ENCODE results near the gene TNNT2. TPM values are rescaled to one million over a fixed set of nuclear protein-coding genes. Genes with fewer than 3 reads are reported as not detected.

TNNT2 gene
- total RNA-seq, 1 donor from 2014 or later = 13.2 TPM

DNA sequence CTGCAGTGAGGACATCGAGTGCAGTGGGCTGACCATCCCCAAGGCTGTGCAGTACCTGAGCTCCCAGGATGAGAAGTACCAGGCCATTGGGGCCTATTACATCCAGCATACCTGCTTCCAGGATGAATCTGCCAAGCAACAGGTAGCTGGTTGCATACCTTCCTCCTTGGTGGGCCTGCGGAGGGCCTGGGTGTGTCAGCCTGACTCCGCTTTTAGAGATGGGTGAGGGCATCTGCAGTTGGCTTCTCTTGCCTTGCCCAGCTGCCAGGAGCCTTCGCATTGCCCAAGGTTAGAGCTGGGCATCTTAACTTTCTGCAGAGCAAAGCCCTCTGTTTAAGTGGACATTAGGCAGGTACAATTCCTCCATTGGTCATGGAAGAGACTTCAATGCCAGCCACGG lies 60.9 kb downstream of the TNNT2 start:
- H2AFZ ChIP-seq (replicated peaks) = no peak overlapping the region
- H4K20me1 ChIP-seq (ENCODE audit: low read depth) = no peaks in the 10 kb centered on the region
- no peak overlapping the region for H3K27ac ChIP-seq
- peaks cover 10% of the 10 kb centered on the region for H3K27me3 Mint-ChIP-seq (ENCODE audit: insufficient read depth, low read depth)
- no peaks in the 10 kb centered on the region for H3K36me3 Mint-ChIP-seq
- no peaks in the 10 kb centered on the region for H3K36me3 ChIP-seq
- H3K9ac ChIP-seq = no peak overlapping the region
- no peak overlapping the region for H3K4me2 ChIP-seq
- no peak for DNase-seq (ENCODE audit: low spot score)
- no peaks in the 10 kb centered on the region for H3F3A ChIP-seq (ENCODE audit: low read depth)
- no peak overlapping the region for H3K27ac Mint-ChIP-seq
- H3K4me3 ChIP-seq = no peak overlapping the region
- H3K9me3 ChIP-seq (ENCODE audit: low read depth) = no peaks in the 10 kb centered on the region
- no peaks in the 10 kb centered on the region for H3K4me1 ChIP-seq
- H3K79me2 ChIP-seq (ENCODE audit: low read depth) = no peaks in the 10 kb centered on the region
- no peaks in the 10 kb centered on the region for H3K4me1 Mint-ChIP-seq
- H3K4me3 Mint-ChIP-seq = no peak overlapping the region
- no peaks in the 10 kb centered on the region for H3K27me3 ChIP-seq
- no peak for TF ChIP-seq EZH2 (IDR thresholded peaks at IDR 0.05)
- TF ChIP-seq, protein P1, sequence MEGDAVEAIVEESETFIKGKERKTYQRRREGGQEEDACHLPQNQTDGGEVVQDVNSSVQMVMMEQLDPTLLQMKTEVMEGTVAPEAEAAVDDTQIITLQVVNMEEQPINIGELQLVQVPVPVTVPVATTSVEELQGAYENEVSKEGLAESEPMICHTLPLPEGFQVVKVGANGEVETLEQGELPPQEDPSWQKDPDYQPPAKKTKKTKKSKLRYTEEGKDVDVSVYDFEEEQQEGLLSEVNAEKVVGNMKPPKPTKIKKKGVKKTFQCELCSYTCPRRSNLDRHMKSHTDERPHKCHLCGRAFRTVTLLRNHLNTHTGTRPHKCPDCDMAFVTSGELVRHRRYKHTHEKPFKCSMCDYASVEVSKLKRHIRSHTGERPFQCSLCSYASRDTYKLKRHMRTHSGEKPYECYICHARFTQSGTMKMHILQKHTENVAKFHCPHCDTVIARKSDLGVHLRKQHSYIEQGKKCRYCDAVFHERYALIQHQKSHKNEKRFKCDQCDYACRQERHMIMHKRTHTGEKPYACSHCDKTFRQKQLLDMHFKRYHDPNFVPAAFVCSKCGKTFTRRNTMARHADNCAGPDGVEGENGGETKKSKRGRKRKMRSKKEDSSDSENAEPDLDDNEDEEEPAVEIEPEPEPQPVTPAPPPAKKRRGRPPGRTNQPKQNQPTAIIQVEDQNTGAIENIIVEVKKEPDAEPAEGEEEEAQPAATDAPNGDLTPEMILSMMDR (IDR thresholded peaks at IDR 0.05) = no peak
- no peak for TF ChIP-seq EZH2phosphoT487 (IDR thresholded peaks at IDR 0.05)
- no peaks in the 10 kb centered on the region for H3K9me3 Mint-ChIP-seq

DNA sequence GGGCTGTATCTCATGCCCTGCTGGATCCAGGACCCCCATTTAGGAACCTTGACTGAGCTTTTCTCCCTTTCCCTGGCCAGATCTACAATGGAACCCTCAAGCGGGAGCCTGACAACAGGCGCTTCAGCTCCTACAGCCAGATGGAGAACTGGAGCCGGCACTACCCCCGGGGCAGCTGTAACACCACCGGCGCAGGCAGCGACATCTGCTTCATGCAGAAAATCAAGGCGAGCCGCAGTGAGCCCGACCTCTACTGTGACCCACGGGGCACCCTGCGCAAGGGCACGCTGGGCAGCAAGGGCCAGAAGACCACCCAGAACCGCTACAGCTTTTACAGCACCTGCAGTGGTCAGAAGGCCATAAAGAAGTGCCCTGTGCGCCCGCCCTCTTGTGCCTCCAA lies 64.4 kb downstream of the TNNT2 start:
- H3K27ac Mint-ChIP-seq = no peak overlapping the region
- H3K4me3 ChIP-seq = no peak overlapping the region
- peaks cover 21% of the 10 kb centered on the region for H3K4me1 Mint-ChIP-seq
- no peak overlapping the region for H3K4me3 Mint-ChIP-seq
- no peaks in the 10 kb centered on the region for H3K36me3 ChIP-seq
- no peak for TF ChIP-seq EZH2 (IDR thresholded peaks at IDR 0.05)
- no peak for TF ChIP-seq EZH2phosphoT487 (IDR thresholded peaks at IDR 0.05)
- TF ChIP-seq, protein P1 (IDR thresholded peaks at IDR 0.05) = no peak
- H3K27me3 Mint-ChIP-seq (ENCODE audit: insufficient read depth, low read depth) = peaks cover 12% of the 10 kb centered on the region
- no peaks in the 10 kb centered on the region for H3K36me3 Mint-ChIP-seq
- no peaks in the 10 kb centered on the region for H3F3A ChIP-seq (ENCODE audit: low read depth)
- H4K20me1 ChIP-seq (ENCODE audit: low read depth) = no peaks in the 10 kb centered on the region
- no peak overlapping the region for H3K9ac ChIP-seq
- no peaks in the 10 kb centered on the region for H3K9me3 ChIP-seq (ENCODE audit: low read depth)
- H3K27ac ChIP-seq = no peak overlapping the region
- H3K9me3 Mint-ChIP-seq = no peaks in the 10 kb centered on the region
- no peaks in the 10 kb centered on the region for H3K79me2 ChIP-seq (ENCODE audit: low read depth)
- no peak overlapping the region for H3K4me2 ChIP-seq
- H3K4me1 ChIP-seq = peaks cover 9% of the 10 kb centered on the region
- no peak overlapping the region for H2AFZ ChIP-seq (replicated peaks)
- peaks cover 12% of the 10 kb centered on the region for H3K27me3 ChIP-seq
- DNase-seq (ENCODE audit: low spot score) = no peak

DNA sequence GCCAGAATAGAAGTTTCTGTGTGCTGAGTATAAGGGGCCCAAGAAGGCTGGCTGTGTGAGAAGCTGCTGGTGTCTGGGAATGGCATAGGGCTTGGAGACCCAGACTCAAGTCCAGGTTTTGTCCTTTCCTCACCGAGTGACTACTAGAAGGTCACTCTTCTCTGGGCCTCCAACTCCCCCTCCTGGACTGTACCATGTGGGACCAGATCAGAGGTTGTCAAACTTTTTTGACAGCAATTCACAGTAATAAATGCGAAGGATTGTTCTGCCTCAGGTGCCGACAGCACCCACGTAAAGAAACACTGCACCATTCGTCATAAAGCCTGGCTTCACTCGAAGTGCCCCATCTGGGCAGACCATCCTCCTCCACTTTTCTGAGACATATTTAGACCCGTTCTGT lies 65.2 kb downstream of the TNNT2 start:
- H3K27ac ChIP-seq = no peak overlapping the region
- H3K4me2 ChIP-seq = no peak overlapping the region
- TF ChIP-seq, protein P1 (IDR thresholded peaks at IDR 0.05) = no peak
- no peak for TF ChIP-seq EZH2phosphoT487 (IDR thresholded peaks at IDR 0.05)
- no peak for TF ChIP-seq EZH2 (IDR thresholded peaks at IDR 0.05)
- Mint-ChIP-seq H3K27me3 (ENCODE audit: insufficient read depth, low read depth) (peaks cover 12% of the 10 kb centered on the region), H3K4me3 (no peak overlapping the region), H3K4me1 (peaks cover 24% of the 10 kb centered on the region), H3K9me3 (no peaks in the 10 kb centered on the region), H3K27ac (peak overlapping the region; percentile 60), H3K36me3 (no peaks in the 10 kb centered on the region)
- no peak for DNase-seq (ENCODE audit: low spot score)
- H3K4me1 ChIP-seq = peaks cover 9% of the 10 kb centered on the region
- H3K9ac ChIP-seq = no peak overlapping the region
- H3F3A ChIP-seq (ENCODE audit: low read depth) = no peaks in the 10 kb centered on the region
- H3K27me3 ChIP-seq = peaks cover 12% of the 10 kb centered on the region
- H3K36me3 ChIP-seq = no peaks in the 10 kb centered on the region
- H2AFZ ChIP-seq (replicated peaks) = no peak overlapping the region
- no peaks in the 10 kb centered on the region for H3K79me2 ChIP-seq (ENCODE audit: low read depth)
- H3K4me3 ChIP-seq = no peak overlapping the region
- no peaks in the 10 kb centered on the region for H4K20me1 ChIP-seq (ENCODE audit: low read depth)
- H3K9me3 ChIP-seq (ENCODE audit: low read depth) = no peaks in the 10 kb centered on the region

Measured in neural progenitor cell (in vitro differentiated cells).